DOHH2 (cell line): ENCODE results near the gene RAD17.

Experiments
- H3F3A ChIP-seq: fragments of 200-600 bp; sonication (generic), shearing (Covaris generic); 2 replicates; pipeline ENCODE4 v1.6.0; 2016; ENCODE audit warnings: antibody characterized with exemption, mild to moderate bottlenecking; ENCODE audit not compliant: control insufficient read depth, insufficient read depth
- H3K27ac ChIP-seq: fragments of 200-600 bp; sonication (generic); 2 replicates; pipeline ENCODE4 v1.5.1; 2014; ENCODE audit warnings: low read depth, mild to moderate bottlenecking, low read length, moderate library complexity
- H3K27me3 ChIP-seq: fragments of 200-600 bp; sonication (generic); 2 replicates; pipeline ENCODE4 v1.6.1; 2014; ENCODE audit warnings: mild to moderate bottlenecking, low read length, mixed read lengths; ENCODE audit not compliant: control insufficient read depth
- H3K36me3 ChIP-seq: fragments of 200-600 bp; sonication (generic); 2 replicates; pipeline ENCODE4 v1.6.1; 2014; ENCODE audit warnings: mild to moderate bottlenecking, low read length, moderate library complexity, mixed read lengths; ENCODE audit not compliant: control insufficient read depth
- H3K4me1 ChIP-seq: fragments of 200-600 bp; sonication (generic); 2 replicates; pipeline ENCODE4 v1.6.1; 2014; ENCODE audit warnings: mild to moderate bottlenecking, low read length, mixed read lengths; ENCODE audit not compliant: control insufficient read depth
- H3K4me2 ChIP-seq: fragments of 200-600 bp; sonication (generic); 2 replicates; pipeline ENCODE4 v1.6.0; 2014; ENCODE audit warnings: mild to moderate bottlenecking, low read length, moderate library complexity
- H3K4me3 ChIP-seq: fragments of 200-600 bp; sonication (generic); 2 replicates; pipeline ENCODE4 v1.5.1; 2014; ENCODE audit warnings: mild to moderate bottlenecking, low read length, mixed read lengths
- H3K79me2 ChIP-seq: fragments of 200-600 bp; sonication (generic); 2 replicates; pipeline ENCODE4 v1.6.1; 2014; ENCODE audit warnings: mild to moderate bottlenecking, low read length, mixed read lengths; ENCODE audit not compliant: control insufficient read depth
- H3K9me2 ChIP-seq: fragments of 200-600 bp; sonication (generic); replicated peaks from 2 replicates; pipeline ENCODE4 v1.6.1; 2014; ENCODE audit warnings: mild to moderate bottlenecking, low read length, mixed read lengths; ENCODE audit not compliant: control insufficient read depth
- H3K9me3 ChIP-seq: fragments of 200-600 bp; sonication (generic); 2 replicates; pipeline ENCODE4 v1.6.1; 2014; ENCODE audit warnings: antibody characterized with exemption, low read length, mixed read lengths; ENCODE audit not compliant: control insufficient read depth, insufficient read depth
- H4K20me1 ChIP-seq: fragments of 200-600 bp; sonication (generic); 2 replicates; pipeline ENCODE4 v1.6.0; 2014; ENCODE audit warnings: low read depth, mild to moderate bottlenecking, antibody characterized with exemption, low read length, moderate library complexity; ENCODE audit not compliant: control insufficient read depth, insufficient read depth
- EZH2phosphoT487 ChIP-seq: fragments of 200-600 bp; sonication (generic); IDR thresholded peaks from 2 replicates; pipeline ENCODE4 v1.6.1; 2017; ENCODE audit warnings: borderline replicate concordance, mild to moderate bottlenecking, antibody characterized with exemption, low read length, moderate library complexity, mixed read lengths
- TF ChIP-seq, protein P1 (sequence below): fragments of 200-600 bp; sonication (generic); IDR thresholded peaks from one replicate; pipeline ENCODE4 v1.5.1; 2014; ENCODE audit warnings: antibody characterized with exemption, mild to moderate bottlenecking, low read depth, low read length; ENCODE audit not compliant: poor library complexity, severe bottlenecking

RAD17 gene, protein sequence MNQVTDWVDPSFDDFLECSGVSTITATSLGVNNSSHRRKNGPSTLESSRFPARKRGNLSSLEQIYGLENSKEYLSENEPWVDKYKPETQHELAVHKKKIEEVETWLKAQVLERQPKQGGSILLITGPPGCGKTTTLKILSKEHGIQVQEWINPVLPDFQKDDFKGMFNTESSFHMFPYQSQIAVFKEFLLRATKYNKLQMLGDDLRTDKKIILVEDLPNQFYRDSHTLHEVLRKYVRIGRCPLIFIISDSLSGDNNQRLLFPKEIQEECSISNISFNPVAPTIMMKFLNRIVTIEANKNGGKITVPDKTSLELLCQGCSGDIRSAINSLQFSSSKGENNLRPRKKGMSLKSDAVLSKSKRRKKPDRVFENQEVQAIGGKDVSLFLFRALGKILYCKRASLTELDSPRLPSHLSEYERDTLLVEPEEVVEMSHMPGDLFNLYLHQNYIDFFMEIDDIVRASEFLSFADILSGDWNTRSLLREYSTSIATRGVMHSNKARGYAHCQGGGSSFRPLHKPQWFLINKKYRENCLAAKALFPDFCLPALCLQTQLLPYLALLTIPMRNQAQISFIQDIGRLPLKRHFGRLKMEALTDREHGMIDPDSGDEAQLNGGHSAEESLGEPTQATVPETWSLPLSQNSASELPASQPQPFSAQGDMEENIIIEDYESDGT

DNA sequence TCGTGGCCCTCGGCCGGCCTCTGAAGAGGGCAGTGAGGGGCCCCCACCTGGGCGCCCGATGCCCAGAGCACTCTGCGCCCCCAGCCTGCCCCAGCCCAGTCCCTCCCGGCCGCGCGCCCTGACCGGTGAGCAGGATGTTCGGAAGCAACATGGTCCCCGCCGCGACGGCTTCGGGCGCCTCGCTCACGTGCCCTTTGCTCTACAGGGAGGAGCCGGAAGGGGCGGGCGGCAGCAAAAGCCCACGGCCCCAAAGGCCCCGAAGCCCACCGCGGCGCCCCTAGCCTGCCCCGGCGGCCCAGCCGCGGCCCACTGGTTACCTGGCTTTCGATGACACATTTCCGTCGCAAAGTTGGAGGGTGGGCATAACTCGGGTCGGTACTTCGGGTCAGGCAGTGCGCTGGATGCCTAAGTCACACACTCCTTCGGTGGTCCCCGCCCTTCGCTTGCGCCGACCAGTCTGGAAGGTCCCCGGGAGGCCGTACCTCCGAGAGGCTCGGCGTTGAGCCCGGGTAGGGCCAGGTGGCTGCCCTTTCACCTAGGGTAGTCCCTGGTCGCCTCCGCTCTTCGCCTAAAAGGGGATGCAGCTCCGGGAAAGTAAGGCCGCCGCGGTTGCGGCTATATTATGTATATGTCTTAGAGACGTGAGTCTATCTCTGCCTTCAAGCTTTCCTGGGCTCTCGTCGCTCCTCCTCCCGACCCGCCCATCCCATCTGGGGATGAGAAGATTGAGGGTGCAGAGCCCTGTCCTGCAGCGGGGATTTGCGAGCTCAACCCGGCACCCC is at the start of gene RAD17, which contains the start of the genes AK6 and TAF9:
Gene RAD17, plus strand, starts transcription at position 479 of the 782 bp plus-strand sequence. CDS start 2,391 bp downstream, outside the sequence.
Gene AK6, minus strand, starts transcription at position 181 of the 782 bp plus-strand sequence. Its CDS starts 30 bp downstream, at position 151.
Gene TAF9, minus strand, starts transcription at position 181 of the 782 bp plus-strand sequence. CDS start 3,783 bp downstream, outside the sequence.
- Histone ChIP-seq H3K27me3 (no peaks in the 10 kb centered on the region), H3K4me2 (peak within 1 kb of the TSS; percentile 97), H3K9me2 (no peaks in the 10 kb centered on the region), H3K79me2 (peaks cover 98% of the 10 kb centered on the region), H3K4me1 (peaks cover 53% of the 10 kb centered on the region), H3K4me3 (peak within 1 kb of the TSS; percentile 85), H3K9me3 (no peaks in the 10 kb centered on the region), H3F3A (peaks cover 23% of the 10 kb centered on the region), H4K20me1 (peaks cover 19% of the 10 kb centered on the region; the same call in 1 of the 2 replicates), H3K36me3 (peaks cover 73% of the 10 kb centered on the region), H3K27ac (peak within 1 kb of the TSS; percentile 98)
- TF ChIP-seq, protein P1, sequence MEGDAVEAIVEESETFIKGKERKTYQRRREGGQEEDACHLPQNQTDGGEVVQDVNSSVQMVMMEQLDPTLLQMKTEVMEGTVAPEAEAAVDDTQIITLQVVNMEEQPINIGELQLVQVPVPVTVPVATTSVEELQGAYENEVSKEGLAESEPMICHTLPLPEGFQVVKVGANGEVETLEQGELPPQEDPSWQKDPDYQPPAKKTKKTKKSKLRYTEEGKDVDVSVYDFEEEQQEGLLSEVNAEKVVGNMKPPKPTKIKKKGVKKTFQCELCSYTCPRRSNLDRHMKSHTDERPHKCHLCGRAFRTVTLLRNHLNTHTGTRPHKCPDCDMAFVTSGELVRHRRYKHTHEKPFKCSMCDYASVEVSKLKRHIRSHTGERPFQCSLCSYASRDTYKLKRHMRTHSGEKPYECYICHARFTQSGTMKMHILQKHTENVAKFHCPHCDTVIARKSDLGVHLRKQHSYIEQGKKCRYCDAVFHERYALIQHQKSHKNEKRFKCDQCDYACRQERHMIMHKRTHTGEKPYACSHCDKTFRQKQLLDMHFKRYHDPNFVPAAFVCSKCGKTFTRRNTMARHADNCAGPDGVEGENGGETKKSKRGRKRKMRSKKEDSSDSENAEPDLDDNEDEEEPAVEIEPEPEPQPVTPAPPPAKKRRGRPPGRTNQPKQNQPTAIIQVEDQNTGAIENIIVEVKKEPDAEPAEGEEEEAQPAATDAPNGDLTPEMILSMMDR, result no peak
- TF ChIP-seq EZH2phosphoT487, result no peak

DNA sequence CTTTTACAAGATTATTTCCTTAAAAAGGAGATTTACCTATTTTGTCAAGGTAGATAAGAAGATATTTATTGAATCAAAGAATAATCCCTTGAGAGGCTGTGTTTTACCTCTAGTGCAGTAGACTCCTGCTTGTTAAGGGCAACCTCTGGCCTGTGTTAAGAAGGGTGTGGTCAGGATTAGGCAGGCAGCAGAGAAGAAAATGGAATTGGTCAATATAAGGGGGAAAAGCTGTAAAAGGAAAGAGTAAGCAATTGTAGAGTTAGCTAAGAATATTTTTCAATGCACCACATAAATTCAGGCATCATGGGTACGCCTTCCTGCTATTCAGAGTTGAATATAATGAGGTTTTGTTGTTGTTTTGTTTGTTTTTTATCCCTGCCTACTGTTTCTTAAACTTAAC is 43.3 kb upstream of the RAD17 start:
- peaks cover under 1% of the 10 kb centered on the region; the same call in 1 of the 2 replicates for H3K79me2 ChIP-seq
- H3K27me3 ChIP-seq, result no peaks in the 10 kb centered on the region
- H3K36me3 ChIP-seq, result no peaks in the 10 kb centered on the region
- H3K9me3 ChIP-seq, result no peaks in the 10 kb centered on the region
- no peaks in the 10 kb centered on the region; the same call in 1 of the 2 replicates for H4K20me1 ChIP-seq
- no peak overlapping the region for H3K4me2 ChIP-seq
- no peak overlapping the region for H3K27ac ChIP-seq
- H3K4me3 ChIP-seq, result no peak overlapping the region
- H3F3A ChIP-seq, result no peaks in the 10 kb centered on the region
- H3K9me2 ChIP-seq, result no peaks in the 10 kb centered on the region
- H3K4me1 ChIP-seq, result no peaks in the 10 kb centered on the region; the same call in 1 of the 2 replicates
- TF ChIP-seq, protein P1, result no peak
- no peak for TF ChIP-seq EZH2phosphoT487

DNA sequence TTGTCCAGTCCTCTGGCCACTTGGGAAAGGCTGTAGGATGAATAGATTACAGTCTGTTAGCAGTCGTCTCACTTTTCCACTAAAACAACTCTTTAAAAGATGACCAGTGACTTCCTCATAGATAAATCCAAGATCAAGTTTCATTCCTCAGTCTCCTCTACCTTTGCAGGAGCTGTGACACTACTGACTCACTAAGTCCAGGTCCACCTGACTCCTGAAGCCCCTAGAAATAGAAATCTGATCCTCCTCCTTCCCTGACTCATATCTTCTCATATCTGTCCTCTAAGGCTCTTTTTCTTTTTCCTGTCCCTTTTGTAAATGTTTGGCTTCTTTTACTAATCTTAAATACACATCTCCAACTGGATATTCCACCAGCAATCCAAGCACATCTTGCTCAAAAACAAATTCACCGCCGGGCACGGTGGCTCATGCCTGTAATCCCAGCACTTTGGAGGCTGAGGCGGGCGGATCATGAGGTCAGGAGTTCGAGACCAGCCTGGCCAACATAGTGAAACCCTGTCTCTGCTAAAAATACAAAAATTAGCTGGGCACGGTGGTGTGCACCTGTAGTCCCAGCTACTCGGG is 39.6 kb upstream of the RAD17 start:
- no peaks in the 10 kb centered on the region for H3K9me2 ChIP-seq
- no peaks in the 10 kb centered on the region for H3K27me3 ChIP-seq
- peaks cover 16% of the 10 kb centered on the region for H3K79me2 ChIP-seq
- H3K36me3 ChIP-seq, result no peaks in the 10 kb centered on the region
- no peak overlapping the region for H3K27ac ChIP-seq
- no peaks in the 10 kb centered on the region for H3F3A ChIP-seq
- no peak overlapping the region for H3K4me2 ChIP-seq
- H3K9me3 ChIP-seq, result no peaks in the 10 kb centered on the region
- H4K20me1 ChIP-seq, result no peaks in the 10 kb centered on the region; the same call in 1 of the 2 replicates
- no peak overlapping the region for H3K4me3 ChIP-seq
- H3K4me1 ChIP-seq, result peaks cover 23% of the 10 kb centered on the region
- no peak for TF ChIP-seq EZH2phosphoT487
- TF ChIP-seq, protein P1, result no peak
